ENCODE measurements around the gene MXD1.

GRCh38 chr2:69931832-69932595 is 17.1 kb downstream of the MXD1 start:
- TF ChIP-seq CTCF (IDR thresholded peaks at IDR 0.05) (no peak), TAF1 (IDR thresholded peaks at IDR 0.05; ENCODE audit: borderline replicate concordance, low read depth, low read length) (no peak), FOXM1 (IDR thresholded peaks at IDR 0.05; ENCODE audit: low read depth) (no peak), FOSL2 (IDR thresholded peaks at IDR 0.05; ENCODE audit: borderline replicate concordance, low read depth) (no peak)
